ENCODE measurements around the gene C1QTNF8.

The C1QTNF8 gene, protein sequence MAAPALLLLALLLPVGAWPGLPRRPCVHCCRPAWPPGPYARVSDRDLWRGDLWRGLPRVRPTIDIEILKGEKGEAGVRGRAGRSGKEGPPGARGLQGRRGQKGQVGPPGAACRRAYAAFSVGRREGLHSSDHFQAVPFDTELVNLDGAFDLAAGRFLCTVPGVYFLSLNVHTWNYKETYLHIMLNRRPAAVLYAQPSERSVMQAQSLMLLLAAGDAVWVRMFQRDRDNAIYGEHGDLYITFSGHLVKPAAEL

DNA sequence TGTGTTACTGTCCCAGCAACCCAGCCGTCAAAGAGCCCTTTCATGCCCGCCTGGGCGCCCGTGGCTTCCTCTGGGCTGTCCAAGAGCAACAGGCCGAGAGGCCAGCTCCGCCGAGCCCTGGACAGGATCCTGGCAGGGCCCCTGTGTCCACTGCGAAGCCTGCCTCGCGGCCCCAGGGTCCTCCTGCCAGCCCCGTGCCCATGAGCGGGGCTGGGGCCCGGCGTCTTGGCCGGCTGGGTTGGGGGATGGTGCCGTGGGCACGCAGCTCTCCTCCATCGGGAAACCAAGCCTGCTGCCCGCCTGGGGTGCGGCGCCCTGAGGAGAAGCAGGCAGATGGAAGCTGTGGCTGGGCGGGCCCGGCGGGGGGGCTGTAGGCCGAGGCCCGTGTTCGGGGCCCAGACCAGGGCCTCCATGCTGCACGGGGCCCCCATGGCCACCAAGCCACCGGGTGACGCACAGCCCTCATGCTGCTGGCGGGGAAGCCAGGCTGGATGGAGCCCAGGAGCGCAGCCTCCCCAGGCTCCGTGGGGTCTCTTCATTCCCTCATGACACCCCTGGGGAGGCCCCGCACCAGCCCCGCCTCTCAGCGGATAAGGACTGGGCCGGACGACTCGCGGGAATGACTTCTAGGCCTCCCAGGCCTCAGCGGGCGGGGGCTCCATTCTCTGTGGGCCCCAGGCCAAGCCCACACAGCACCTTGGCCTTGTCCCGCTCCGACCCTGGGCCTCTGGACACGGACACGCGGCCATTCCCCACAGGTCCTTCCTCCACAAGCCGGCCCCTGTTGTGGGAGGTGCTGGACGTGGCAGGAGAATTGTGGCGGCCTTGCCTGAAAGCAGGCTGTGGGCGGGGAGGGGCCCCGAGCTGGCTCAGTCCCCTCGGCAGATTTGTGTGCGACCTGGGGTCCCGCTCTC lies at the start of gene C1QTNF8:
Gene C1QTNF8, minus strand, starts transcription at position 76 of the 914 bp plus-strand sequence. CDS start 1,322 bp downstream, outside the sequence.
- no peak within 1 kb of the TSS for H3K4me3 ChIP-seq (ENCODE audit: low read depth in 1 of 2, low read length in 2 of 2)
- no peak within 1 kb of the TSS for H3K27ac ChIP-seq (ENCODE audit: low read depth, low read length)
- no peaks in the 10 kb centered on the region for H3K36me3 ChIP-seq (ENCODE audit: insufficient read depth, low read length)
- no peaks in the 10 kb centered on the region for H3K9me3 ChIP-seq (ENCODE audit: low read length)
- no peaks in the 10 kb centered on the region for H3K4me1 ChIP-seq (ENCODE audit: insufficient read depth, low read length)
- no peak within 1 kb of the TSS for H3K9ac ChIP-seq (ENCODE audit: low read length)
- H3K27me3 ChIP-seq (ENCODE audit: control insufficient read depth in 1 of 2, insufficient read depth in 2 of 2, low read length in 2 of 2) = peaks cover 4 to 59% of the 10 kb centered on the region in 2 donors

DNA sequence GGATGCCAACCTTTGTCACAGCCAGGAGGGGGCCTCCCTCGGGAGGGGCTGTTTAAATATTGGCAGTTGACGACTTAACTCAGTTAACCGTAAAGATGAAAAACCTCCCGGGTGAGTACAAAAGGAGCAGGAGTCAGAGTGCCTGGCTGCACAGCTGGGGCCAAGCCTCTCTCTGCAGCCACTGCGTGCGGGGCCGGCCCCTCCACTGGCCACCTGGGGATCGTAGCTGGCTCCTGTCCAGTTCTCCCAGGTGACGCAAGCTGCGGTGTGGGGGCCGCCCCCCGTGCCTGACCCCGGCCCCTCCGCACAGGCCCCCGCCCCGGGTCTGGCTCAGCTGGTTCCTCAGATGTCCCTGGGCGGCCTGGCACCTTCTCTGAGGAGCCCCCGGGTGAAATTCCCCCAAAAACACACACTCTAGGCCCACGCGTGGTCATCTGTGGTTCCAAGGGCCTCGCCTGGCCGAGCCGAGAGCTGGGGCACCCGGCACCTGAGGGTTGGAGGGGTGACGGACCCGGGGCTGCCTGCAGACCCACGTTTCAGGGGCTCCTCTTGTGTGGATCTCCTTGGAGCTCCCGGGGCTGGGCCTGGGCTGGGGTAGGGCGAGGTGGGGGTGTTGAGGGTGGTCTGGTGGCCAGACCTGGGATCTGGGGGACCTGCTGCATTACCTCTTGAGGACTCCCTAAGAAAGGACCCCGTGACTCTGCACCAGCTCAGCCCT lies 49.5 kb upstream of the C1QTNF8 start:
- Histone ChIP-seq H3K9me3 (ENCODE audit: low read length) (no peaks in the 10 kb centered on the region), H3K9ac (ENCODE audit: low read length) (no peak overlapping the region), H3K27me3 (ENCODE audit: control insufficient read depth in 1 of 2, insufficient read depth in 2 of 2, low read length in 2 of 2) (no peaks in the 10 kb centered on the region), H3K4me1 (ENCODE audit: insufficient read depth, low read length) (no peaks in the 10 kb centered on the region), H3K4me3 (ENCODE audit: low read depth in 1 of 2, low read length in 2 of 2) (no peak overlapping the region), H3K36me3 (ENCODE audit: insufficient read depth, low read length) (no peaks in the 10 kb centered on the region), H3K27ac (ENCODE audit: low read depth, low read length) (no peak overlapping the region)

DNA sequence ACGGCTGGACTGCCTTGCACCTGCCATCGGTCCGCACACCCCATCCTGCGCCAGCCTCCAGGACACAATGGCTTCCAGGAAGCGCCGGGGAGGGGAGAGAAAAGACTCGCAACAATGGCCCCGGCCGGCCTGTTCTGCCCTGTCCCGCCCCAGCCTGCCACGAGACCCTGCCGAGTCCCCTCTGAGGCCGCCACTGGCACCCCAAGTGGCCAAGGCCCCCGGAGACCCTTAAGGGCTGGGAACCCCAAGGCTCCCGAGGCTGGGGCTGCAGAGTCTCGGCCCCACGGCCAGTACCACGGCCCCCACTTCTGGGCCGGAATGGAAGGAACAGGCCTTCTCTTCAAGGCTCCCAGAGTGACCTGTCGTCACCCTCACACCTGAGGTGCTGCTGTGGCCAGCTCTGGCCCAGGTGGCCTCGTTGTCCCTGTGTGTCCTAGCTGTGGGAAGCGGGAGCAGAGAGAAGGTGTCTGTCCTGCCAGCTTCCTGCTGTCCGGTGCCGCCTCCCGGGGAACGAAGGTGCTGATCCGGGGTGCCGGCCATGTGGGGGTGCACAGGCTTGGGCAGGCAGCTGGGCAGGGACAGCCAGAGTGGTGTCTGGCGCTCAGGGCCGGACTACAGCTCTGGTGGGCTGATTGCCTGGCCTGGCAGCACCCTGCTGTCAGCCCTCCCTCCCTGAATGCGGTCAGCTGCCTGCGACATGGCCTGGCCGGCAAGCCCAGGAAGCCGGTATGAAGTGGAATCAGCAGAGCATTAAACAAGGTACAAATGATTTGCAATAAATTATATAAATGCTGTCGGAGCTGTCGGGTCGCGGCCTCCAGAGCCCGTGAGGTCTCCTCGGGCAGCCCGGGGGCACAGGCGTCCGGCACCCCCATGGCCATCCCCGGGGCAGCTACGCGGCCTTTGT lies 48.7 kb upstream of the C1QTNF8 start:
- H3K4me1 ChIP-seq (ENCODE audit: insufficient read depth, low read length) = no peaks in the 10 kb centered on the region
- no peak overlapping the region for H3K27ac ChIP-seq (ENCODE audit: low read depth, low read length)
- no peaks in the 10 kb centered on the region for H3K9me3 ChIP-seq (ENCODE audit: low read length)
- H3K9ac ChIP-seq (ENCODE audit: low read length) = no peak overlapping the region
- no peaks in the 10 kb centered on the region for H3K27me3 ChIP-seq (ENCODE audit: control insufficient read depth in 1 of 2, insufficient read depth in 2 of 2, low read length in 2 of 2)
- no peaks in the 10 kb centered on the region for H3K36me3 ChIP-seq (ENCODE audit: insufficient read depth, low read length)
- H3K4me3 ChIP-seq (ENCODE audit: low read depth in 1 of 2, low read length in 2 of 2) = no peak overlapping the region

DNA sequence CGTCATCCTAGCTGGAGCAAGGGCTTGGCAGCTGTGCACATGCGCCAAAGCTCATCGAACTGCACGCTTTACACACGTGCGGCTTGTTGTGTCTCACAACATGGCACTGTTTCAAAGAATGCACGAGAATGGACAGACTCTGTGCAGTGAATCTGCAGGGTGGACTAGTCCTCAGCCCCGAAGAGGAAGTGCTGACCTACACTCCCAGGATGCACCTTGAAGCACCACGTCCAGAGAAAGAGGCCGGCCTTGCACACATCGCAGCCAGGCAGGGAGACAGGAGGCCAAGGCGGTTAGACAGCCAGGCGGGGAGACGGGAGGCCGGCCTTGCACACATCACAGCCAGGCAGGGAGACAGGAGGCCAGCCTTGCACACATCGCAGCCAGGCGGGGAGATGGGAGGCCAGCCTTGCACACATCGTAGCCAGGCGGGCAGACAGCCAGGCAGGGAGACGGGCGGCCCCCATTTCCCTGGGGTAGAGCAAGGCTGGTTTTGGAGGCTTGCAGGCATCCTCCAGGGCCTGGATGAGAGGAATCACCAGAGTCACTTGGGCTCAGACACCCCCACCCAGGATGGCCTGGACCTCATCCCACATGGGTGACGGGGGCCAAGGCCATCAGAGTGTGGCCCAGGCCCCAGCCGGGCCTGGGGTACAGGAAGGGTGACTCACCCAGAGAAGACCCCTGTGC lies 47.9 kb upstream of the C1QTNF8 start:
- Histone ChIP-seq H3K36me3 (ENCODE audit: insufficient read depth, low read length) (no peaks in the 10 kb centered on the region), H3K27me3 (ENCODE audit: control insufficient read depth in 1 of 2, insufficient read depth in 2 of 2, low read length in 2 of 2) (no peaks in the 10 kb centered on the region), H3K27ac (ENCODE audit: low read depth, low read length) (no peak overlapping the region), H3K4me3 (ENCODE audit: low read depth in 1 of 2, low read length in 2 of 2) (no peak overlapping the region), H3K4me1 (ENCODE audit: insufficient read depth, low read length) (no peaks in the 10 kb centered on the region), H3K9ac (ENCODE audit: low read length) (no peak overlapping the region), H3K9me3 (ENCODE audit: low read length) (no peaks in the 10 kb centered on the region)

DNA sequence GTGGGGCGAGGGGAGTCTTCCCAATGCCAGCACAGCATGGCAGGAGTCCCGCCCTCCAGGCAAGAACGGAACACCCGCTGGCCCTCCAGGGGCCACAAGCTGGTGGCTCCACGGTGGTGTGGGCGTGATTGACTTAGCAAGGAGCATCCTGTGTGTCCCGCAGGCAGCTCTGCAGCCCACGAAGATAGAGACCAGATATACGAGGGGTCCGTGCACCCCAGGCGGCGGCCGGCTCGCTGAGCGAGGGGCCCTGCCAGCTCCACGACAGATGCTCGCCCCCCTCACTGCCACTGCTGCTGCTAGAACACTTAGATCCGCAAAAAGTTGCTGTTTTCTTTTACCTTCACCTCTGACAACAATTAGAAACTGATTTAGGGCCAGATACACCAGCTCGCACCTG lies 46.9 kb upstream of the C1QTNF8 start:
- Histone ChIP-seq H3K27ac (ENCODE audit: low read depth, low read length) (no peak overlapping the region), H3K9me3 (ENCODE audit: low read length) (no peaks in the 10 kb centered on the region), H3K36me3 (ENCODE audit: insufficient read depth, low read length) (no peaks in the 10 kb centered on the region), H3K4me1 (ENCODE audit: insufficient read depth, low read length) (no peaks in the 10 kb centered on the region), H3K27me3 (ENCODE audit: control insufficient read depth in 1 of 2, insufficient read depth in 2 of 2, low read length in 2 of 2) (no peaks in the 10 kb centered on the region), H3K9ac (ENCODE audit: low read length) (no peak overlapping the region), H3K4me3 (ENCODE audit: low read depth in 1 of 2, low read length in 2 of 2) (no peak overlapping the region)

DNA sequence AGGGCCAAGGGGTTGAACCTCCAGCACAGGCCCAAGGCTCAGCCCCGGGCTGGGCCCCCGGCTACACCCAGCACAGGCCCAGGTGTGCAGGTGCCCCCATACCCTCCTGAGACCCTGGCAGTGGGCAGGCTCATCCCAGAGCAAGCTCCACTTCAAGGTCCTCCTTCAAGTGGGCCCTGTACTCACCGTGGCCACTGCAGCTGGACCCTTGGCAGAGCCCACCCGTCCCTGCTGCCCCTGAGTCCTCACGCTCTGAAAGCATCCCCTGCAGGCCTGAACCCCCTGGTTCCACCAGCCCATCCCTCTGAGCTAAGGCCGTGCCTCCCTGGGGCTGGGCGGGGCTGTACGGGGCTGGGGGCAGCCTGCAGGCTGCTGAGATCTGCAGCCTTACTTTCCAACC lies 45.7 kb upstream of the C1QTNF8 start:
- H3K9ac ChIP-seq (ENCODE audit: low read length) = no peak overlapping the region
- H3K27me3 ChIP-seq (ENCODE audit: control insufficient read depth in 1 of 2, insufficient read depth in 2 of 2, low read length in 2 of 2) = no peaks in the 10 kb centered on the region
- H3K36me3 ChIP-seq (ENCODE audit: insufficient read depth, low read length) = no peaks in the 10 kb centered on the region
- no peak overlapping the region for H3K27ac ChIP-seq (ENCODE audit: low read depth, low read length)
- H3K4me1 ChIP-seq (ENCODE audit: insufficient read depth, low read length) = no peaks in the 10 kb centered on the region
- no peaks in the 10 kb centered on the region for H3K9me3 ChIP-seq (ENCODE audit: low read length)
- no peak overlapping the region for H3K4me3 ChIP-seq (ENCODE audit: low read depth in 1 of 2, low read length in 2 of 2)

DNA sequence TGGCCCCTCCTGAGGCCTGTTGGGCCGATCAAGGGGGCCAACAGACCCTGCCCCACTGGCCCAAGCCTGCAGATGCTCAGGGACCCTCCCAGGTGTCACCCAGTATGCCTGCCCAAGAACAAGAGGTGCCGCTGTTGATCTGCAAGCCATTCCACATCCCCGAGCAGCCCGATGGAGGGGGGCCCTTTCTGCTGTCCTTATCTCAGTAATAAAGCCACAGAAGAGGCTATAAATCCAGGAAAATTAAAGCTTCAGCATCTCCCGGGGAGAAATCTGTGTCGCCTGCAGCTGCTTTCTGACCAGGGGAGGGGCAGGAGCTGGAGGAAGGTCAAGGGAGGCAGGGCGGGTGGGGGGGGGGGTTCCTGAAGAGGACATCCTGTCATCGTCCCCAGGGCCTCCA lies 45.1 kb upstream of the C1QTNF8 start:
- Histone ChIP-seq H3K4me3 (ENCODE audit: low read depth in 1 of 2, low read length in 2 of 2) (no peak overlapping the region), H3K9ac (ENCODE audit: low read length) (no peak overlapping the region), H3K36me3 (ENCODE audit: insufficient read depth, low read length) (no peaks in the 10 kb centered on the region), H3K27me3 (ENCODE audit: control insufficient read depth in 1 of 2, insufficient read depth in 2 of 2, low read length in 2 of 2) (no peaks in the 10 kb centered on the region), H3K27ac (ENCODE audit: low read depth, low read length) (no peak overlapping the region), H3K9me3 (ENCODE audit: low read length) (no peaks in the 10 kb centered on the region), H3K4me1 (ENCODE audit: insufficient read depth, low read length) (no peaks in the 10 kb centered on the region)

DNA sequence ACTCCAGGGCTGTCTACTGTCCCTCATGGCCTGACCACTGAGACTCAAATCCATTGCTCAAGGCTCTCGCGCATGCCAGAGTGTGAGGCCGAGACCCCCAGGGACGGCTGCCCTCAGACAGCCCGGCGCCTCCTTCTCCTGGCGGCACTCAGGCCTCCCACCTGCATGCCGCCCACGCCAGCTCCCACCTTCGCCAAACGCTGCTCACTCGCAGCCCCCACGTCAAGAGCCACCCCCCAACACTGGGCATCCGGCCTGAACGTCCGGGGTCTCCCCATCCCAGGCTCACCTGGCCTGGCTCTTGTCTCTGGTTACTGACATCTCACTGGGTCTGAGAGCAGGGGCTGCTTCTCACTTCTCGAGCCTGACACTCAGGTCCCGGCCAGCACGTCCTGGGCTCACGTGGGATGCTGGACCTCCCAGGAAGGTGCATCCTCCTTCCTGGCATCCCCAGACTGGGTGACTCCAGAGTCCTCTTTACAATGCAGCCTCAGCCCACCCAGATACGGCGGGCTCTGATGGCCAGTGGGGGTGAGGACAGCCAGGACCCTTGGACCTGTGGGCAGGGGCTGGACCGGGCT lies 44.6 kb upstream of the C1QTNF8 start:
- Histone ChIP-seq H3K4me3 (ENCODE audit: low read depth in 1 of 2, low read length in 2 of 2) (no peak overlapping the region), H3K27ac (ENCODE audit: low read depth, low read length) (no peak overlapping the region), H3K4me1 (ENCODE audit: insufficient read depth, low read length) (no peaks in the 10 kb centered on the region), H3K9me3 (ENCODE audit: low read length) (no peaks in the 10 kb centered on the region), H3K27me3 (ENCODE audit: control insufficient read depth in 1 of 2, insufficient read depth in 2 of 2, low read length in 2 of 2) (no peaks in the 10 kb centered on the region), H3K36me3 (ENCODE audit: insufficient read depth, low read length) (no peaks in the 10 kb centered on the region), H3K9ac (ENCODE audit: low read length) (no peak overlapping the region)

DNA sequence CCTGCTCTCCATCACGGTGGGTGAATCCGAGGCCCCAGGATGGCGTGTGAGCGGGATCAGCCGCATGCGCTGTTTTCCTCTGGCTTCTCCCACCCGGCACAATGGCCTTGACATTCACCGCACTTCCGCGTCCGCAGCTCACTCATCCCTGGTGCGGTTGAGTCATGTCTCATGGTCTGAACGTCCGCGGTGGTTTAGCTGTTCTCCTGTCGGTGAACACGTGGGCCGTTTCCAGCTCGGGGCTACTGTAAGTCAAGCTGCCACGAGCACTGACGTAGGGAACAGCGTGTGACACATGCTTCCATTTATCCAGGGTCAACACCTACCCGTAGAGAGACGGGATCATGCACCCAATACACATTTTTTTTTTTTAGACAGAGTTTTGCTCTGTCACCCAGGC lies 41.6 kb upstream of the C1QTNF8 start:
- H3K4me3 ChIP-seq (ENCODE audit: low read depth in 1 of 2, low read length in 2 of 2) = no peak overlapping the region
- H3K36me3 ChIP-seq (ENCODE audit: insufficient read depth, low read length) = no peaks in the 10 kb centered on the region
- no peaks in the 10 kb centered on the region for H3K4me1 ChIP-seq (ENCODE audit: insufficient read depth, low read length)
- no peaks in the 10 kb centered on the region for H3K9me3 ChIP-seq (ENCODE audit: low read length)
- H3K27me3 ChIP-seq (ENCODE audit: control insufficient read depth in 1 of 2, insufficient read depth in 2 of 2, low read length in 2 of 2) = no peaks in the 10 kb centered on the region
- H3K9ac ChIP-seq (ENCODE audit: low read length) = no peak overlapping the region
- no peak overlapping the region for H3K27ac ChIP-seq (ENCODE audit: low read depth, low read length)

DNA sequence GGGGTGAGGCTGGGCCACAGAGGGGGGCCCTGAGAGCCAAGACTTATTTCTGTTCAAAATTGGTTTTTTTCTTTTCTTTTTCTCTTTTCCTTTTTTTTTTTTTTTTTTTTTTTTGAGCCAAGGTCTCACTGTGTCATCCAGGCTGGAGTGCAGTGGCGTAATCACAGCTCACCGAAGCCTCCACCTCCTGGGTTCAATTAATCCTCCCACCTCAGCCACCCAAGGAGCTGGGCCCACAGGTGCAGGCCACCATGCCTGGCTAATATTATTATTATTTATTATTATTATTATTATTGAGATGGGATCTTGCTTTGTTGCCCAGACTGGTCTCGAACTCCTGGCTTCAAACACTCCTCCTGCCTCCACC lies 39.4 kb upstream of the C1QTNF8 start:
- Histone ChIP-seq H3K27ac (ENCODE audit: low read depth, low read length) (no peak overlapping the region), H3K9me3 (ENCODE audit: low read length) (no peaks in the 10 kb centered on the region), H3K36me3 (ENCODE audit: insufficient read depth, low read length) (no peaks in the 10 kb centered on the region), H3K9ac (ENCODE audit: low read length) (no peak overlapping the region), H3K27me3 (ENCODE audit: control insufficient read depth in 1 of 2, insufficient read depth in 2 of 2, low read length in 2 of 2) (no peaks in the 10 kb centered on the region), H3K4me1 (ENCODE audit: insufficient read depth, low read length) (no peaks in the 10 kb centered on the region), H3K4me3 (ENCODE audit: low read depth in 1 of 2, low read length in 2 of 2) (no peak overlapping the region)

Data from muscle layer of colon (tissue), 2 donors.